Measurements from ENCODE around the gene CAMSAP1.

DNA sequence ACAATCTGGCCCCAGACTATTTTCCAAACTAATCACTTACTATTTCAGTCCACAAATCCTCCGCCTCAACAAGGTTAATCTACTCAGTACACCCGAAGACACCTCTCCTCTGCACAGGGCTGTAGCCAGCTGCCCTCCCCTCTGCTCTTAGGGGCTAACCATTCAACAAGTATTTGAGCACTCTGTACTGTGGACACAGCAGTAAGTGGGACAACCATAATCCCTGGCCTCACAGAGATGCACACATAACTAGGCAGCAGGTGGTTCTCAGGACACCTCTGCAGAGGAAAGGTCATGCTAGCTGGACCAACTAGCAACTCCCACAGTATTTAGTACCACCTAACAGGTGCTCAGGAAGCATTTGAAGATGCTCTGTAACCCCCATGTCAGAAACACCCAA is 5.5 kb downstream of the CAMSAP1 start:
- TF ChIP-seq, protein P1, sequence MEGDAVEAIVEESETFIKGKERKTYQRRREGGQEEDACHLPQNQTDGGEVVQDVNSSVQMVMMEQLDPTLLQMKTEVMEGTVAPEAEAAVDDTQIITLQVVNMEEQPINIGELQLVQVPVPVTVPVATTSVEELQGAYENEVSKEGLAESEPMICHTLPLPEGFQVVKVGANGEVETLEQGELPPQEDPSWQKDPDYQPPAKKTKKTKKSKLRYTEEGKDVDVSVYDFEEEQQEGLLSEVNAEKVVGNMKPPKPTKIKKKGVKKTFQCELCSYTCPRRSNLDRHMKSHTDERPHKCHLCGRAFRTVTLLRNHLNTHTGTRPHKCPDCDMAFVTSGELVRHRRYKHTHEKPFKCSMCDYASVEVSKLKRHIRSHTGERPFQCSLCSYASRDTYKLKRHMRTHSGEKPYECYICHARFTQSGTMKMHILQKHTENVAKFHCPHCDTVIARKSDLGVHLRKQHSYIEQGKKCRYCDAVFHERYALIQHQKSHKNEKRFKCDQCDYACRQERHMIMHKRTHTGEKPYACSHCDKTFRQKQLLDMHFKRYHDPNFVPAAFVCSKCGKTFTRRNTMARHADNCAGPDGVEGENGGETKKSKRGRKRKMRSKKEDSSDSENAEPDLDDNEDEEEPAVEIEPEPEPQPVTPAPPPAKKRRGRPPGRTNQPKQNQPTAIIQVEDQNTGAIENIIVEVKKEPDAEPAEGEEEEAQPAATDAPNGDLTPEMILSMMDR (IDR thresholded peaks at IDR 0.05 in 8 of 11, conservative IDR thresholded peaks at IDR 0.05 in 3 of 11) = no peak
- TF ChIP-seq POLR2AphosphoS5 (IDR thresholded peaks at IDR 0.05) = no peak
